AG04449 (cell line): ENCODE results near the gene GGCT.
A peak's percentile ranks its signal among the peaks of the same experiment; 100 is the strongest.
"Not testable (repeated sequence)": the region's sequence is repeated elsewhere in the genome, so short reads cannot be mapped to it uniquely, and the experiment has no call there.

Experiments
- CTCF ChIA-PET: fragments of 350-600 bp; formaldehyde crosslinking; extraction: SDS; loops from one replicate; lab custom pipeline; 2021; ENCODE audit warnings: antibody characterized with exemption; lab: Yijun Ruan, JAX
- POLR2A ChIA-PET: fragments of 400-600, 350-600 bp; formaldehyde crosslinking; extraction: SDS; loops from one replicate; lab custom pipeline; 2020; ENCODE audit warnings: antibody characterized with exemption, inconsistent platforms; lab: Yijun Ruan, JAX
- DNase-seq: peaks from one replicate; pipeline ENCODE4 v3.0.0-alpha.2; 2010; ENCODE audit warnings: low read depth, low spot score
- H3K4me3 ChIP-seq: 2 replicates; pipeline ENCODE4 v1.5.1; 2011; ENCODE audit warnings: low read depth, mild to moderate bottlenecking, control low read depth, low read length
- TF ChIP-seq, protein P1 (sequence below): IDR thresholded peaks from one replicate; pipeline ENCODE4 v1.5.1; 2011; ENCODE audit warnings: mild to moderate bottlenecking, moderate library complexity, low read length, control low read depth, inconsistent platforms; ENCODE audit not compliant: insufficient read depth; ENCODE audit errors: missing control alignments

Gene GGCT

GRCh38 chr7:30491417-30491816 lies 13.2 kb downstream of the GGCT start:
- no peak overlapping the region for H3K4me3 ChIP-seq
- DNase-seq = no peak
- TF ChIP-seq, protein P1, sequence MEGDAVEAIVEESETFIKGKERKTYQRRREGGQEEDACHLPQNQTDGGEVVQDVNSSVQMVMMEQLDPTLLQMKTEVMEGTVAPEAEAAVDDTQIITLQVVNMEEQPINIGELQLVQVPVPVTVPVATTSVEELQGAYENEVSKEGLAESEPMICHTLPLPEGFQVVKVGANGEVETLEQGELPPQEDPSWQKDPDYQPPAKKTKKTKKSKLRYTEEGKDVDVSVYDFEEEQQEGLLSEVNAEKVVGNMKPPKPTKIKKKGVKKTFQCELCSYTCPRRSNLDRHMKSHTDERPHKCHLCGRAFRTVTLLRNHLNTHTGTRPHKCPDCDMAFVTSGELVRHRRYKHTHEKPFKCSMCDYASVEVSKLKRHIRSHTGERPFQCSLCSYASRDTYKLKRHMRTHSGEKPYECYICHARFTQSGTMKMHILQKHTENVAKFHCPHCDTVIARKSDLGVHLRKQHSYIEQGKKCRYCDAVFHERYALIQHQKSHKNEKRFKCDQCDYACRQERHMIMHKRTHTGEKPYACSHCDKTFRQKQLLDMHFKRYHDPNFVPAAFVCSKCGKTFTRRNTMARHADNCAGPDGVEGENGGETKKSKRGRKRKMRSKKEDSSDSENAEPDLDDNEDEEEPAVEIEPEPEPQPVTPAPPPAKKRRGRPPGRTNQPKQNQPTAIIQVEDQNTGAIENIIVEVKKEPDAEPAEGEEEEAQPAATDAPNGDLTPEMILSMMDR = no peak
- ChIA-PET POLR2A (no interaction called here), CTCF (no interaction called here)

- TF ChIP-seq, protein P1 = no peak
- CTCF ChIA-PET = interaction anchor here (0.8 kb wide), 1 partner anchor 8 kb away, joined by 3 read pairs; no protein-coding TSS in a partner anchor
- no peak overlapping the region for H3K4me3 ChIP-seq
- DNase-seq = no peak
- POLR2A ChIA-PET = interaction anchor here (0.7 kb wide), 1 partner anchor 24 kb away, joined by 3 read pairs; no protein-coding TSS in a partner anchor
These were observed 17.3 kb downstream of the GGCT start for GRCh38 chr7:30487371-30487770.

DNA sequence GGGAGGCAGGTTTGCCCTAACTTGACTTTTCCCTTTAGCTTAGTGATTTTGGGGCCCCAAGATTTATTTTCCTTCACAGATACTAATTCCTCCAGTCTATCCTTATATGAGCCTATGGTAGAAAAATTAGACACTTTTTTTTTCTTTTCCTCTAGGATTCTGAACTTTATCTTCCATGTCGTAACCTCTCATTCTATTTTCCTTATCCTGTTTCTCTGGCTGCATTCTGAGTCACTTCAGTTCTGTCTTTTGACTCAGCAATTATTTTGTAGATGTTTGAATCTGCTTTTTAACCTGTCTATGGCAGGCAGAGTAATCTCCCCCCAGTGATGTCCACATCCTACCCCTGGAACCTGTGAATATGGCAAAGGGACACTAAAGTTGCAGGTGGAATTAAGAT lies 19.0 kb downstream of the GGCT start:
- TF ChIP-seq, protein P1 = no peak
- H3K4me3 ChIP-seq = no peak overlapping the region
- ChIA-PET CTCF (no interaction called here), POLR2A (no interaction called here)
- DNase-seq = no peak

- H3K4me3 ChIP-seq, DNase-seq, POLR2A ChIA-PET, CTCF ChIA-PET: not testable (repeated sequence)
These were observed 23.2 kb downstream of the GGCT start for GRCh38 chr7:30481416-30481815.

DNA sequence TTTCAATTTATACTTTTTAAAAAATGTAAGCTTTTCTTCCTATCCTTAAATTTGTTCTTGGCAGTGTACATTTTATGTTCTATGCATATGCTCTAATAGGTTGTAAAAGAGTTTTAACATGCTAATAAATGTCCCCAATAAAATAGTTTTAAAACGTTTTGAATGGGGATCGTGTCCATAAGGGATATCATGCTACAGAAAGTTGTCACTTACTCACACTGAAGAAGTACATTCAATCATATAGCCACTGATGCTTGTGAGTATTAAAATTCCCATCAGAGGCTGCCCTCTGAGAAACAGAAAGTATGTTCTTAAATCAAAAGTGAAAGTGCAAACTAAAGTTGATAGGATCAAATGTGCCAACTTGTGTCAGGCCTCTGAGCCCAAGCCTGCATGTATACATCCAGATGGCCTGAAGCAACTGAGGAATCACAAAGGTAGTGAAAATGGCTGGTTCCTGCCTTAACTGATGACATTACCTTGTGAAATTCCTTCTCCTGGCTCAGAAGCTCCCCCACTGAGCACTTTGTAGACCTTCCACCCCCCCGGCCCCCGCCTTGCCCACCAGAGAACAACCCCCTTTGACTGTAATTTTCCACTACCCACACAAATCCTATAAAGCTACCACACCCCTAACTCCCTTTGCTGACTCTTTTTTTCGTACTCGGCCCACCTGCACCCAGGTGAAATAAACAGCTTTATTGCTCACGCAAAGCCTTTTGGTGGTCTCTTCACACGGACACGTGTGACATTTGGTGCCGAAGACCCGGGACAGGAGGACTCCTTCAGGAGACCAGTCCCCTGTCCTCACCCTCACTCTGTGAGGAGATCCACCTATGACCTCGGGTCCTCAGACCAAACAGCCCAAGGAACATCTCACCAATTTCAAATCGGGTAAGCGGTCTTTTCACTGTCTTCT lies 25.2 kb downstream of the GGCT start:
- H3K4me3 ChIP-seq = peak overlapping the region; percentile 74
- TF ChIP-seq, protein P1 = no peak
- no peak for DNase-seq
- ChIA-PET POLR2A (interaction anchor here (1.6 to 1.7 kb wide), 2 partner anchors 10 to 114 kb away, joined by 5 to 14 read pairs; no protein-coding TSS in a partner anchor), CTCF (interaction anchor here (1.3 to 4.3 kb wide), 6 partner anchors 10 to 85 kb away, joined by 4 to 18 read pairs (median 14); no protein-coding TSS in a partner anchor)

DNA sequence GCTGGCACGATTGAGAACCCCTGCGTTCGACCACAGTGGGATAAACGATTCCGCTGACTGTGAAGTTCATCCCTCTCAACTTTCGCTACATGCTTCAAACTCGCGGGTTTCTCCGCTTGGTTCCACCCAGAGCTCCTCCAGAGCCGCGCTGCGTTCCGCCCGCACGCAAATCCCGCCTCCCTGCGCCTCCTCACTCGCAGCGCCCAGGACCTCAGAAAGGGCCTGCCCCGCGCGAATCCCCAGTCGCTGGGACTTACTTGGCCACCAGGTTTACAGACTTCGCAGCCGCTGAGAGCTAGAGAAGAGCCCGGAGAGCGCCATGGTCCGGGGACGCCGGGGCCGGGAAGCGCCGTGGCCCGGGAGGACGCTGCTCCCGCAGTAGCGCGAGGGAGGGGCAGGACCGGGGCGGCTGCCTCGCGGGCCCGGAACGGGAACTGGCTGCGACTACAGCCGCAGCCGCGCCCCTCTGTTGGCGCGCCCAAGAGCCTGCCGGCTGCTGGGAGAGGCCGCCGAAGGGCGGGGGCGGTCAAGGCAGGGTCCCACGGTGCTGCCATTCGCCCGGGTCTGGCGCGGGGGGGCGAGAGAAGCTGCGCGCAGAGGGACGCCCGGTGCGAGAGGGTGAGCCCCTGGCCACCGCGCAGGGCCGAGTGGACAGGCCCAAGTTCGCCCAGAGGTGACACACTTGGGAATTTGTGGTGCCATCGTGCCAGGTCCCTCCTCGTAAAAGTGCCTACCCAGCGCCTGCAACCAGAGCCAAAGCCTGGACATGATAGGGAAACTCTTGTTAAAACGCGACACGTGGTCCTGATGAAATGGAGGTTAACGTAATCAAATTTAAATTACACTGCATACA lies 26.1 kb downstream of the GGCT start, which contains the start of gene NOD1:
Gene NOD1 (minus strand): TSS at position 436 of the 853 bp plus-strand sequence. CDS start 21,863 bp downstream, outside the sequence.
- no peak for DNase-seq
- ChIA-PET POLR2A (interaction anchor here (0.6 to 1.7 kb wide), 6 partner anchors 9 to 115 kb away, joined by 3 to 14 read pairs (median 4); partner anchors contain the start of gene GGCT), CTCF (interaction anchor here (0.7 to 4.3 kb wide), 7 partner anchors 9 to 86 kb away, joined by 3 to 18 read pairs (median 14); no protein-coding TSS in a partner anchor)
- peak within 1 kb of the TSS; percentile 74 for H3K4me3 ChIP-seq
- TF ChIP-seq, protein P1 = no peak
